GM12891 (cell line): ENCODE results near the gene MXD1.

ENCODE experiments used
- POLR2A ChIP-seq: IDR thresholded peaks from 2 replicates; pipeline ENCODE4 v1.6.1; 2011; ENCODE audit warnings: low read depth, low read length, control low read depth
- POLR2AphosphoS5 ChIP-seq: IDR thresholded peaks from 2 replicates; pipeline ENCODE4 v1.6.1; 2011; ENCODE audit warnings: low read depth, low read length, control low read depth
- POU2F2 ChIP-seq: IDR thresholded peaks from 2 replicates; pipeline ENCODE4 v1.6.1; 2011; ENCODE audit warnings: low read depth, mild to moderate bottlenecking, control low read depth, low read length, moderate library complexity
- TAF1 ChIP-seq: IDR thresholded peaks from 2 replicates; pipeline ENCODE4 v1.6.1; 2011; ENCODE audit warnings: low read depth, low read length, control low read depth

DNA sequence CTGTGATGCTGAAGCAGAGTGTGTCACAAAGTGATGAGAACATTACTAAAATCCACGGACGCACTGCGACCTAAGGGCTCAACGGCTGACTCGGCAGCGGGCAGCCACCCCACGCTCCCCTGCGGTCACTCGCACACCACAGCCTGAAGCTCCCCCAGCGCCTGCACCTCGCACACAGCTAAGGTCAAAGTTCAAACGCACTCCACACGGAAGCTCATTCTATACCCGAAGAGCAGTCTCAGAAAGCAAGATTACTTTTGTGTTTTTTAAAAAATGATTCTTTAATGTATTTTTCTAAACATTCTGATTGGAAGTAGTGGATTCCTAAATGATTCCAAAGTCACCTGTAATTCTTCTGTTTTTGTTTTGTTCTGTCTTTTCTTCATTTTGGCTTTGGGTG, 24.8 kb downstream of the MXD1 start:
- no peak for TF ChIP-seq POU2F2
- TF ChIP-seq POLR2AphosphoS5, result no peak
- no peak for TF ChIP-seq TAF1
- TF ChIP-seq POLR2A, result no peak
